SK-N-SH (cell line): Measurements from ENCODE around the gene PCSK5. TPM values are rescaled to one million over a fixed set of nuclear protein-coding genes. Genes with fewer than 3 reads are reported as not detected.

ENCODE experiments used
- CTCF ChIA-PET: fragments of 300-600, 350-600 bp; formaldehyde crosslinking; extraction: SDS; loops from one replicate; lab custom pipeline; 2021; lab: Yijun Ruan, JAX
- POLR2A ChIA-PET: fragments of 350-600 bp; sonication (Branson Sonifier 250); formaldehyde crosslinking; extraction: SDS; loops from one replicate; lab custom pipeline; 2020; ENCODE audit warnings: antibody characterized with exemption, inconsistent platforms; lab: Yijun Ruan, JAX
- DNase-seq: peaks from one replicate; pipeline ENCODE4 v3.0.0; 2012
- H2AFZ ChIP-seq: fragments of 200-600 bp; sonication (generic); 2 replicates; pipeline ENCODE4 v1.8.1; 2016; ENCODE audit warnings: antibody characterized with exemption, mild to moderate bottlenecking, low read depth
- H3F3A ChIP-seq: fragments of 200-600 bp; sonication (generic); replicated peaks from 2 replicates; pipeline ENCODE3; 2016; ENCODE audit warnings: antibody characterized with exemption, mild to moderate bottlenecking; ENCODE audit not compliant: insufficient read depth
- H3K27ac ChIP-seq, 2 experiments: fragments of 200-500 bp in 1 of 2; fragments of 200-600 bp in 1 of 2; sonication (Bioruptor generic) in 1 of 2; sonication (generic), shearing (Covaris generic) in 1 of 2; 2 replicates each; pipeline versions ENCODE4 v1.5.1 to v1.6.1; 2014 to 2016; ENCODE audit warnings: low read depth in 2 of 2, inconsistent platforms in 1 of 2, low read length in 1 of 2, mild to moderate bottlenecking in 1 of 2, mixed read lengths in 1 of 2
- H3K27me3 ChIP-seq: fragments of 200-600 bp; sonication (generic), shearing (Covaris generic); 2 replicates; pipeline ENCODE4 v1.6.1; 2016; ENCODE audit warnings: mixed run types; ENCODE audit not compliant: insufficient read depth
- H3K36me3 ChIP-seq, 2 experiments: fragments of 200-500 bp in 1 of 2; fragments of 200-600 bp in 1 of 2; sonication (Bioruptor generic) in 1 of 2; sonication (generic) in 1 of 2; replicated peaks in 1 of 2; 2 replicates each; pipeline versions ENCODE3 to v1.5.1; 2014 to 2016; ENCODE audit warnings: low read length in 1 of 2, mild to moderate bottlenecking in 1 of 2; ENCODE audit not compliant: insufficient read depth in 2 of 2, control insufficient read depth in 1 of 2
- H3K4me1 ChIP-seq, 2 experiments: fragments of 200-500 bp in 1 of 2; fragments of 200-600 bp in 1 of 2; sonication (Bioruptor generic) in 1 of 2; sonication (generic), shearing (Covaris generic) in 1 of 2; 2 replicates each; pipeline versions ENCODE4 v1.5.1 to v1.6.1; 2014 to 2016; ENCODE audit warnings: low read depth in 1 of 2, low read length in 1 of 2, mixed run types in 1 of 2; ENCODE audit not compliant: insufficient read depth in 2 of 2, control insufficient read depth in 1 of 2
- H3K4me2 ChIP-seq: fragments of 200-600 bp; sonication (generic), shearing (Covaris generic); 2 replicates; pipeline ENCODE4 v1.6.1; 2017; ENCODE audit warnings: mixed run types
- H3K4me3 ChIP-seq, 2 experiments: fragments of 200-500 bp in 1 of 2; fragments of 200-600 bp in 1 of 2; sonication (Bioruptor generic) in 1 of 2; sonication (generic), shearing (Covaris generic) in 1 of 2; 2 replicates each; pipeline versions ENCODE4 v1.5.1 to v1.8.1; 2014 to 2016; ENCODE audit warnings: low read depth in 2 of 2, inconsistent platforms in 1 of 2, low read length in 1 of 2, mild to moderate bottlenecking in 1 of 2, mixed read lengths in 1 of 2, moderate library complexity in 1 of 2
- H3K79me2 ChIP-seq: fragments of 200-600 bp; sonication (generic); 2 replicates; pipeline ENCODE4 v1.8.1; 2017; ENCODE audit warnings: mild to moderate bottlenecking; ENCODE audit not compliant: insufficient read depth
- H3K9ac ChIP-seq: fragments of 200-600 bp; sonication (generic); 2 replicates; pipeline ENCODE4 v1.6.1; 2017; ENCODE audit warnings: mixed run types
- H3K9me2 ChIP-seq: fragments of 200-600 bp; sonication (generic); 2 replicates; pipeline ENCODE4 v1.6.1; 2017; ENCODE audit warnings: mixed run types
- H3K9me3 ChIP-seq: fragments of 200-600 bp; sonication (generic); 2 replicates; pipeline ENCODE4 v1.6.1; 2017; ENCODE audit warnings: mixed run types, mild to moderate bottlenecking, moderate library complexity
- H4K20me1 ChIP-seq: fragments of 200-600 bp; sonication (generic); 2 replicates; pipeline ENCODE4 v1.6.1; 2017; ENCODE audit warnings: mild to moderate bottlenecking, mixed run types; ENCODE audit not compliant: insufficient read depth
- CTCF ChIP-seq: fragments of 200-600 bp; sonication (generic); IDR thresholded peaks from 2 replicates; pipeline ENCODE4 v1.6.1; 2017; ENCODE audit warnings: antibody characterized with exemption, mild to moderate bottlenecking, moderate library complexity
- ELF1 ChIP-seq: IDR thresholded peaks from 2 replicates; pipeline ENCODE4 v1.4.0; 2012
- EP300 ChIP-seq, 2 experiments: IDR thresholded peaks; 2 replicates each; pipeline versions ENCODE4 v1.4.0 to v1.6.1; 2012; ENCODE audit warnings: borderline replicate concordance in 1 of 2, low read depth in 1 of 2, low read length in 1 of 2
- FOXM1 ChIP-seq: IDR thresholded peaks from 2 replicates; pipeline ENCODE4 v1.4.0; 2012; ENCODE audit warnings: low read depth, mild to moderate bottlenecking
- IRF3 ChIP-seq: fragments of 150-350 bp; IDR thresholded peaks from 2 replicates; pipeline ENCODE4 v1.6.1; 2016; ENCODE audit warnings: mild to moderate bottlenecking, low read depth, low read length
- MAX ChIP-seq: IDR thresholded peaks from 2 replicates; pipeline ENCODE4 v1.4.0; 2012; ENCODE audit warnings: low read depth
- MEF2A ChIP-seq: IDR thresholded peaks from 2 replicates; pipeline ENCODE4 v1.4.0; 2012; ENCODE audit warnings: low read depth, borderline replicate concordance
- MXI1 ChIP-seq: IDR thresholded peaks from 2 replicates; pipeline ENCODE4 v1.6.1; 2012; ENCODE audit warnings: mild to moderate bottlenecking, low read depth, low read length, improper control_type of control experiment
- PBX3 ChIP-seq: IDR thresholded peaks from 2 replicates; pipeline ENCODE4; 2012
- RAD21 ChIP-seq: IDR thresholded peaks from 2 replicates; pipeline ENCODE4 v1.6.1; 2012; ENCODE audit warnings: mild to moderate bottlenecking, low read length
- REST ChIP-seq: IDR thresholded peaks from 2 replicates; pipeline ENCODE4 v1.6.1; 2012; ENCODE audit warnings: mild to moderate bottlenecking, low read depth, low read length, moderate library complexity
- SMC3 ChIP-seq: IDR thresholded peaks from 2 replicates; pipeline ENCODE4 v1.6.1; 2012; ENCODE audit warnings: low read depth, low read length, improper control_type of control experiment
- TAF1 ChIP-seq: IDR thresholded peaks from 2 replicates; pipeline ENCODE4 v1.6.1; 2012; ENCODE audit warnings: low read depth, mild to moderate bottlenecking, low read length, moderate library complexity, borderline replicate concordance
- TCF12 ChIP-seq: IDR thresholded peaks from 2 replicates; pipeline ENCODE4 v1.4.0; 2012
- TEAD4 ChIP-seq: IDR thresholded peaks from 2 replicates; pipeline ENCODE4 v1.4.0; 2012; ENCODE audit warnings: mild to moderate bottlenecking, borderline replicate concordance; ENCODE audit not compliant: insufficient read depth
- USF1 ChIP-seq: IDR thresholded peaks from 2 replicates; pipeline ENCODE4 v1.4.0; 2012; ENCODE audit warnings: low read depth, borderline replicate concordance
- USF2 ChIP-seq: fragments of 150-350 bp; IDR thresholded peaks from 2 replicates; pipeline ENCODE4 v1.6.1; 2017; ENCODE audit warnings: antibody characterized with exemption, low read length, low read depth, borderline replicate concordance
- YY1 ChIP-seq: IDR thresholded peaks from 2 replicates; pipeline ENCODE4 v1.4.0; 2012; ENCODE audit warnings: low read depth, mild to moderate bottlenecking
- ZBTB33 ChIP-seq: IDR thresholded peaks from 2 replicates; pipeline ENCODE4 v1.4.0; 2012; ENCODE audit warnings: low read depth, borderline replicate concordance
- WGBS: methylation state at CpG from one replicate; pipeline ENCODE4 v1.1.6; 2017; ENCODE audit warnings: low lambda C conversion rate; 5-methylcytosine and 5-hydroxymethylcytosine counted together
- polyA plus RNA-seq, 3 experiments: library from polyadenylated mRNA; depleted of rRNA; stranded (reverse); fragments of >200 nt; gene quantifications; 2 replicates each; pipeline ENCODE4 v1.2.3, GENCODE V29; 2012

The PCSK5 gene
- polyA plus RNA-seq, 1 of the 3 experiments (the other 2 are of a cell fraction) = 0.08 TPM

- no peak for TF ChIP-seq RAD21
- TF ChIP-seq TAF1 = no peak
- TF ChIP-seq EP300 (IDR thresholded peaks at IDR 0.05; ENCODE audit: borderline replicate concordance in 1 of 2, low read depth in 1 of 2, low read length in 1 of 2) = no peak
- TF ChIP-seq REST = no peak
- no peak for TF ChIP-seq YY1
- no peak for TF ChIP-seq USF1
- TF ChIP-seq TCF12 = no peak
- no peak for TF ChIP-seq ZBTB33
Measured at GRCh38 chr9:75930730-75931321, 40.4 kb downstream of the PCSK5 start (continued).

GRCh38 chr9:75933982-75934381, 43.5 kb downstream of the PCSK5 start:
- Histone ChIP-seq H3K4me3 (no peak overlapping the region), H2AFZ (no peak overlapping the region), H3K27ac (no peak overlapping the region), H3K4me2 (no peak overlapping the region), H3K9ac (no peak overlapping the region), H4K20me1 (no peaks in the 10 kb centered on the region), H3K9me2 (no peaks in the 10 kb centered on the region), H3K79me2 (no peaks in the 10 kb centered on the region), H3K4me1 (no peaks in the 10 kb centered on the region), H3K27me3 (0 out of 2 replicates have a peak, but pooled peaks cover 5% of the 10 kb centered on the region), H3K9me3 (no peaks in the 10 kb centered on the region), H3F3A (no peaks in the 10 kb centered on the region), H3K36me3 (no peaks in the 10 kb centered on the region)
- WGBS = 7% methylated on average over 7 of the region's 7 CpGs
- no peak for TF ChIP-seq MEF2A
- no peak for TF ChIP-seq YY1
- TF ChIP-seq TEAD4 = no peak
- TF ChIP-seq USF2 = no peak
- no peak for TF ChIP-seq MXI1
- no peak for TF ChIP-seq CTCF
- no peak for TF ChIP-seq ELF1
- TF ChIP-seq MAX = no peak
- TF ChIP-seq FOXM1 = no peak
- no peak for TF ChIP-seq IRF3
- no peak for TF ChIP-seq PBX3
- TF ChIP-seq SMC3 = no peak
- no peak for TF ChIP-seq TAF1
- no peak for DNase-seq
- POLR2A ChIA-PET = no interaction called here
- CTCF ChIA-PET = interaction anchor here (1.5 kb wide), 1 partner anchor 10 kb away, joined by 3 read pairs; no protein-coding TSS in a partner anchor
